HTERT RPE-1 (cell line): ENCODE measurements around the gene USP37.

ENCODE experiments used
- in situ Hi-C: fragments of 300-500 bp; cut with MboI; formaldehyde crosslinking; loops from 4 replicates; pipeline ENCODE4 v1.14.3; 2020; ENCODE audit warnings: low sequenced_read_pairs

The USP37 gene

DNA sequence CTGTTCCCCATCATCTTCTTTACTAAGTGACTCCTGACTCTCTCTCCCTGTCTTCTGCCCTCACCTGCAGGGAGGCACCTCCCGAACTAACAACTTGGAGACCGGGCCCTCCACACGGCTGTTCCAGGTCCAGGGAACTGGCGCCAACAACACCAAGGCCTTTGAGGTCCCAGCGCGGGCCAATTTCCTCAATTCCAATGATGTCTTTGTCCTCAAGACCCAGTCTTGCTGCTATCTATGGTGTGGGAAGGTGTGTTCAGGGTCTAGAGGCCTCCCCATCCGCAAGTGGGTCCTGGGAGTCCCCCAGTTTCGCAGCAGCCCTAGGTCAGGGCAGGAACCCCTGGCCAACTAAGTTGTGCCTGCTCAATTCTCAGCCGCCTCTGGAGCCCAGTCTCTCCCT lies 133.7 kb downstream of the USP37 start:
- in situ Hi-C loops, result no loop called here

DNA sequence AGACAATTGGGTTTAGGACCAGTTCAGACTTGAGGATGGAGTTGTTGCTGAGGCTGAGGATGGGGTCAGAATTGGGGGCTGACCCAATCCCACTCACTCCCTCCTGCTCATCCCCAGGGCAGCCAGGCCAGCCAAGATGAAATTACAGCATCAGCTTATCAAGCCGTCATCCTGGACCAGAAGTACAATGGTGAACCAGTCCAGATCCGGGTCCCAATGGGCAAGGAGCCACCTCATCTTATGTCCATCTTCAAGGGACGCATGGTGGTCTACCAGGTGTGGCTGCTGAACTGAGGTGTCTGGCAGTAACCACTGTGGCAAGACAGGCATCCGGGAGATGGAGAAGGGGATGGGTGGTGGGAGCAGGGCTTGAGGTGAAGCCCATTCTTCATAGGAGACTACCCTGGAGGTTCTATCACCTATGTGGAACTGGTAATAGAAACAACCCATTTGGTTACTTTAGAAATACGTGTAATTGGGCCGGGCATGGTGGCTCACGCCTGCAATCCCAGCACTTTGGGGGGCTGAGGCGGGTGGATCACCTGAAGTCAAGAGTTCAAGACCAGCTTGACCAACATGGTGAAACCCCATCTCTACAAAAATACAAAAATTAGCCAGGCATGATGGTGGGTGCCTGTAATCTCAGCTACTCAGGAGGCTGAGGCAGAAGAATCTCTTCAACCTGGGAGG lies 135.3 kb downstream of the USP37 start:
- in situ Hi-C loops, result no loop called here

DNA sequence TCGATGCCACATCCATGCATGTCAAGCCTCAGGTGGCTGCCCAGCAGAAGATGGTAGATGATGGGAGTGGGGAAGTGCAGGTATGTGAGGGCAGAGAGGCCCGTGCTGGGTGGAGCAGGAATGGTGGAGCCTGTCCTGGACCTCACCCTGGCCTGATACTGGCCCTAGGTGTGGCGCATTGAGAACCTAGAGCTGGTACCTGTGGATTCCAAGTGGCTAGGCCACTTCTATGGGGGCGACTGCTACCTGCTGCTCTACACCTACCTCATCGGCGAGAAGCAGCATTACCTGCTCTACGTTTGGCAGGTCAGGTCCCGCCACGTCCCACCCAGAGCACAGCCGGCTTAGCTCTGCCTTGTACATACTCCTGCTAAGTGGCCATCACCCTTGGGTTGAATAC lies 136.3 kb downstream of the USP37 start:
- in situ Hi-C loops, result no loop called here

DNA sequence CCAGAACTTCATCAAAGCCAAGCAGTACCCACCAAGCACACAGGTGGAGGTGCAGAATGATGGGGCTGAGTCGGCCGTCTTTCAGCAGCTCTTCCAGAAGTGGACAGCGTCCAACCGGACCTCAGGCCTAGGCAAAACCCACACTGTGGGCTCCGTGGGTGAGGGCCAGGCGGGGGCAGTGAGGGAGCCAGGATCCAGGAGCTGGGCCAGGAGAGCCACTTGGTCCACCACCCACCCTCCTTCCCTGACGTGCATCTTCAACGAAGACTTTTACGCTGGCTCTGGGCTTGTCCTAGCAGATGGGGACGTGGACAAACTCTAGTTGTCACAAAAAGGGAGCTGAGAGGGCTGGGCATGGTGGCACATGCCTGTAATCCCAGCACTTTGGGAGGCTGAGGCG lies 137.4 kb downstream of the USP37 start:
- in situ Hi-C loops, result no loop called here

DNA sequence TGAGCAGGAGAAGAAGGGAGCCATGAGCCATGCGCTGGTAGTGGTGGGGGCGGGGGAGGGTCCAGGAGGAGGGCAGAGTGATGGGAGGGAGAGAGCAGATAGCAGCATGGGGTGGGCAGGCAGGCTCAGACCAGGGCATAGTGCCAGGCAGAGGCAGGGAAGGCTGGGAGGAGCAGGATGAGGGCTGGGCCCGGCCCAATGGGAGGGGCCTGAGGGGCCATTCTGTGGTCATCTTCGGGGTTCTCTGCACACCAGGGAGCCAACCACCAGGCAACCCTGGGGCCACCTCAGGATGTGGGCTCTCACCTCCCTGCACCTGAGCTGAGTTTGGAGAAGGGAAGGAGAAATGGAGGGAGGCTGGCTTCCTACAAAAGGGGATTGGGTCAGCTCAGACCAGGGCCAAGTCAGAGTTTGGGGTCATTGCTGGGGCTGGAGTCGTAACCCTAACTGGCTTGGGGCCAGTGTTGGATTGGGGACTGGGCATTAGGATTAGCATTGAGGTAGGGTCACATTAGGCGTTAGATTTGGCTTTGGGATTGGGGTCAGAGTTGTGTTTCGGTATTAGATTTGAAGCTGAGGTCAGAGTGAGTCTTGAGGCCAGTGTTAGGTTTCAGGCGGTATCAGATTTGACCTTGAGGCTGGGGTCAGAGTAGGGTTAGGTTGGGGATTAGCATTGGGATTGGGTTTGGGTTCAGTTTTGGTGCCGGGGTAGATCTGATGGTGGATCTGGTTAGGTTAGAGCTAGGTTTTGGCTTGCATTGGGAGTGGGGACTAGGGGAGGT lies 138.0 kb downstream of the USP37 start:
- in situ Hi-C loops, result no loop called here

DNA sequence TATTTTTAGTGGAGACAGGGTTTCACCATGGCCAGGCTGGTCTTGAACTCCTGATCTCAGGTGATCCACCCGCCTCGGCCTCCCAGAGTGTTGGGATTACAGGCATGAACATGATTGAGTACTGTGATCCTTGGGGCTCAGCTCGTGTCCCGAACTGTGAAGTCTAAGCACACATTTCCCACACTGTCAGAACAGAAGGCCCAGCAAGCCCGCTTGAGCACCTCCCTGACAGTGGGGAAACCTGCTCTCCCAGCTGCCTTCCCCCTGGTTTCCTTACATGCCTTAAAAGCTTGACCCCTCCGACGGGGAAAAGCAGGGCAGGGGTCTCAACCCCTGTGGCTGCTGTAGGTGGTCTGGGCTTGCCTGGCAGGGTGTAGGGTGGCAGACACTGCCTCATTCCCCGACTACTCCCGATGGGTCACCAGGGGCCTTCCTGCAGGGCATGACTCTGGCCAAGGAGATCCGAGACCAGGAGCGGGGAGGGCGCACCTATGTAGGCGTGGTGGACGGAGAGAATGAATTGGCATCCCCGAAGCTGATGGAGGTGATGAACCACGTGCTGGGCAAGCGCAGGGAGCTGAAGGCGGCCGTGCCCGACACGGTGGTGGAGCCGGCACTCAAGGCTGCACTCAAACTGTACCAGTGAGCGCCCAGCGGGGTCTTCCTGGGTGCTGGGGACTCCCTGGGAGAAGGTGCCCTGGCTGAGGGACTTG lies 139.1 kb downstream of the USP37 start:
- in situ Hi-C loops, result no loop called here

DNA sequence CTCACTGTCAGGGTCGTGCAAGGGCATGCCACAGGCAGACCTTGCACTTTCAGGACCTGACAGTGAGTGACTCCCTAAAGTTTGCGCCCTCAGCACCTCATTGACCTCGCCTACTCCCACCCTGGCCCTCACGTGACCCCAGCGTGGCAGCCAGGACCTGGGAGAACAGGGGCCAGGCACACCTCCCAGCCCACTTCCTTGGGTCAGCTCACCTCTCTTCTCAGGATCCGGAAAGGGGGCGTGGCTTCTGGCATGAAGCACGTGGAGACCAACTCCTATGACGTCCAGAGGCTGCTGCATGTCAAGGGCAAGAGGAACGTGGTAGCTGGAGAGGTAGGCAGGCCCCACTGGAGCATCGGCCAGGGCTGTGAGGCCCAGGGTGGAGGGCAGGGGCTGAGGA lies 140.4 kb downstream of the USP37 start:
- in situ Hi-C loops, result no loop called here

DNA sequence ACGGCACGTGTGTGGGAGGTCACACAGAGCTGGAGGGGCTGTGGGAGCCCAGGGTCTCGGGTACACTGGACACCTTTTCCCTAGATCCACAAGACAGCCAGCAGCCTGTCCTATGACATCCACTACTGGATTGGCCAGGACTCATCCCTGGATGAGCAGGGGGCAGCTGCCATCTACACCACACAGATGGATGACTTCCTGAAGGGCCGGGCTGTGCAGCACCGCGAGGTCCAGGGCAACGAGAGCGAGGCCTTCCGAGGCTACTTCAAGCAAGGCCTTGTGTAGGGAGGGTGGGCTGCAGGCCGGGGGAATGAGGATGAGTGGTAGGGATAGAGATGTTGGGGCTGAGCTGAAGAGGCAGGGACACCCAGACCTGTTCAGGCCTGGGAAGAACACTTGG lies 142.6 kb downstream of the USP37 start:
- in situ Hi-C loops, result no loop called here

DNA sequence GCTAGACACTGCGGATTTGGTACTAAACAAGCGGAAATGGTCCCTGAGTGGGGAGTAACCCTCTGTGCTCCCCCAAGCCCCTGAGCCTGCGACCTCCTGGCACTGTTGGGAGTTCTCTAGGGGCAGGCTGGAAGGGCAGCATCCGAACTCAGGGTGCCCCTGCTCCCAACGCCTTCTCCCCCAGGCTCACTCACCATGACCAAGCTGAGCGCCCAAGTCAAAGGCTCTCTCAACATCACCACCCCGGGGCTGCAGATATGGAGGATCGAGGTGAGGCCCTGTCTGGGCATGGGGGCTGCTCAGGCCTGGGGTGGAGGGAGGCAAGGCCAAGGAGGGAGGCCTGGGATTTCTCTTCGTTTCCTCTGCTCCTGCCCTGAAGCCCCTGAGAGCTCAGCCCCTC lies 144.6 kb downstream of the USP37 start:
- in situ Hi-C loops, result no loop called here

DNA sequence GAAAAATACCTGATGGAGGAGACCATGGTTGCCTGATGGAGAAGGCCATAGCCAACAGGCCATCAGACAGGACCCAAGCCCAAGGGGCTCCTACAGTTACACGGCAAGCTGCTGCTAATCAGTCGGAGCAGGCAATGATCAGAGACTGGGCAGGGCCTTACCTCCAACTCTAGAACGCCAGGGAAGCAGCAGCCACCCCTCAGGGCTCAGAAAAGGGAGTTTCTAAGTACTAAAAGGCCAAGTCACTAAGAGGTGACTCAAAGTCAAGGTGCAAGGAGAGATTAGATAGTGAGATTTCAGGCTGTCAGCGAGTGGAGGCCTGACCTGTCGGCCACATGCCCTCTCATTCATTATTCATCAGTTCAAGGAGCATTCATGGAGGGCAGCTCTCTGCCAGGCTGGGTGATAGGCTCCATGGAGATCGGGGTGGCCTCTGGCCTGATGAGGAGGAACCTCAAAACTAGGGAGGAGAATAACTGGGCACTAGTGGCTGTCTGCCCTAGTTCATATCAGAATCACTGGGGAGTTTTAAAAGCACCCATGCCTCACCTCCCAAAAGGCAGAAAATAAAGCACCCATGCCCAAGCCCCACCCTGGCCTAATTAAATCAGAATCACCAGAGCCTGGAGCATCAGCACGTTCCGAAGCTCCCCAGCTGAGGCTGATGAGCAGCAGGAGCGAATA lies 145.6 kb downstream of the USP37 start:
- in situ Hi-C loops, result no loop called here

DNA sequence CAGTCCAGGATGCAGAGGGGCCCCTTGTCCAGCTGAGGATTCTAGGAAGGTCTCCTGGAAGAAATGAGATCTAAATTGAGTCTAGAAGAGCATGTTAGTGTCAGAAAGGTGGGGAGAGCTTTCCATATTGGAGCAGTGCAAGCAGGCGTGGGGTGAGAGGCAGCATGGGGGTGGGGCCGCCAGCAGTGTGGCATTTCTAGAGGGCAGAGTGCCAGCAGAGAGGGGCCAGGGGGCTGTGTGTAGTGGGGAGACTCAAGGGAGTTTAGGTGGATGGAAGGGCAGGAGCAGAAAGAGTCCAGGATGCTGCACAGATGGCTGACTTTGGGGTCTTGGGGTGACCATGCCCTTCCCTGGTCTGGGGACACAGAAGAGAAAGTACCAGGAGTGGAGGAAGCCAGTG lies 147.1 kb downstream of the USP37 start:
- in situ Hi-C loops, result no loop called here

DNA sequence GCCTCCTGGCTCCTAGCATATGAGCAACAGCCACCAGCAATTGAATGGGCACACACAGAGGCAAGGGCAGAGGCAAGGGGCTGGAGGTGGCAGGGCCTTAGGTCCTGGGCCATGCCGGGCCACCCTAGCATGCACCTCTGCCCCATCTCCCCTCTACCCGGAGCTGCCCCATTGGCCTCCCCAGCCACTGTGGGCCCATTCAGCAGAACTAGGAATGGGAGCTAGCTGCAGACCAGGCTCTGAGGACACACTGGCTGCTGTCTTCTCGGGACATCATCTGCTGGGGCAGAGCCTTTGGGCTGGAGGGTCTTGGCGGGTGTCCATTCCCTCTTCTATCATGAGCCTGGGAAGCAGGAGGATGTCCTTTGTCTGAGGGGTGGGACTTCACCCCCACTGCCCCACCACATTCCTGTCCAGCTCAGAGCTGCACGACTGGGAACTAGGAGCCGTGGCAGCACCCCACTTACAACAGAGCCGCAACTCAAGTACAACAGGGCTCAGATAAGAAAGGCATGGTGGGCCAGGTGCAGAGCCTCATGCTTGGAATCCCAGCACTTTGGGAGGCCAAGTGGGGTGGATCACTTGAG lies 148.4 kb downstream of the USP37 start:
- in situ Hi-C loops, result no loop called here

DNA sequence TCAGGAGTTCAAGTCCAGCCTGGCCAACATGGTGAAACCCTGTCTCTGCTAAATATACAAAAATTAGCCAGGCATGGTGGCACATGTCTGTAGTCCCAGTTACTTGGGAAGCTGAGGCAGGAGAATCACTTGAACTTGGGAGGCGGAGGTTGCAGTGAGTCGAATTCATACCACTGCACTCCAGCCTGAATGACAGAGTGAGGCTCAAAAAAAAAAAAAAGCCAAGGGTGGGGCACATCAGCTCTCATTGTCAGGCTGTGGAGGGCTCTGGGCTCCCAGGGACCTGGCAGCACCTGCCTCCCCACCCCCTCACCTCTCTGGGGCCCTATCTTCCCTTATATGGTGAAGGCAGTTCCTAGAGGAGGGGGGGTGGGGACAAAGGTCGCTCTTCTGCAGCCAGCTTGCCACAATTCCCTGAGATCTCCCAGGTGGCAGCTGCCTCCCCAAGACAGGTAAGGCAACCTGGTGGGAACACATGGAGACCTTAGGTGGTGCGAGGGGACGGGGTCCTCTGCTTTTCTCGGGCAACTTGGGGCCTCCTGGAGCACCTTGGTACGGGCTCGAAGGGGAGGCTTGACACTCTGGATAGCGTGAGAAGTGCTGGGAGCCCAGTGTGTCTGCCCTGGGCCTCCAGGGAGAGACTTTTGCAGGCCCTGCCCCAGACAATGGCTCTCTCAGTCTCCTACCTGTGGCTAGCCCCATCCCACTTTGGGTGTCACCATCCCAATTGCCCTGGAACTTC lies 149.3 kb downstream of the USP37 start, which contains the start of gene VIL1:
VIL1 (plus strand) TSS at position 407 of the 742 bp plus-strand sequence. CDS start 4,656 bp downstream, outside the sequence.
- in situ Hi-C loops, result no loop called here

DNA sequence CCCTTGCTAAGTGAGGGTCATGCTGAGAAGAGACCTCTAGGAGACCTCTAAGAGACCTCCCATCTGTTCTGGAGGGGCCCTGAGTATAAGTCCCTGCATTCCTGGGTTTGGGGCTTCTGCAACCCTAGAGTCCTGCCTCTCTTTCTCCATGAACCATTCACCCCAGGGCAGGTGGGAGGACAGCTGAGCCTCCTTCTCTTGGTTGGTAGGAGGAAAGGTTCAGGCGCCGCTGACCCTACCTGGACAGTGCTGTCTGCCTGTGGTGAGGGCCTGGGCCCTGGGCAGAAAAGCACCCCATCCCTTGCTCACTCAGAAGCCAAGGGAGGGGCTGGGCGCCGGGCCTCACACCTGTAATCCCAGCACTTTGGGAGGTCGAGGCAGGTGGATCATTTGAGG lies 149.8 kb downstream of the USP37 start:
- in situ Hi-C loops, result no loop called here

DNA sequence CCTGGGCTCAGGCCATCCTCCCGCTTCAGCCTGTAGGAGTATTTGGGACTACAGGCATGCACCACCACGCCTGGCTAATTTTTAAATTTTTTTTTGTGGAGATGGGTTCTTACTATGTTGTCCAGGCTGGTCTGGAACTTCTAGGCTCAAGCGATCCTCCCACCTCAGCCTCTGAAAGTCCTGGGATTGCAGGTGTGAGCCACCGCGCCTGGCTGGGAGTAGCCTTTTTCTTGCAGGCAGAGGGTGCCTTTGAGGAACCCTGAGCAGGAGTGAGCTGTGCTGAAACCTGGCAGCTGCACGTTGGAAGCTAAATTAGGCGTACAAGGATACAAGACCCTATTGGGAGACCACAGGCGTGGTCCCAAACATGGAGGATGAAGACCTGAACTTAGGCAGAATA lies 160.4 kb downstream of the USP37 start:
- in situ Hi-C loops, result no loop called here

DNA sequence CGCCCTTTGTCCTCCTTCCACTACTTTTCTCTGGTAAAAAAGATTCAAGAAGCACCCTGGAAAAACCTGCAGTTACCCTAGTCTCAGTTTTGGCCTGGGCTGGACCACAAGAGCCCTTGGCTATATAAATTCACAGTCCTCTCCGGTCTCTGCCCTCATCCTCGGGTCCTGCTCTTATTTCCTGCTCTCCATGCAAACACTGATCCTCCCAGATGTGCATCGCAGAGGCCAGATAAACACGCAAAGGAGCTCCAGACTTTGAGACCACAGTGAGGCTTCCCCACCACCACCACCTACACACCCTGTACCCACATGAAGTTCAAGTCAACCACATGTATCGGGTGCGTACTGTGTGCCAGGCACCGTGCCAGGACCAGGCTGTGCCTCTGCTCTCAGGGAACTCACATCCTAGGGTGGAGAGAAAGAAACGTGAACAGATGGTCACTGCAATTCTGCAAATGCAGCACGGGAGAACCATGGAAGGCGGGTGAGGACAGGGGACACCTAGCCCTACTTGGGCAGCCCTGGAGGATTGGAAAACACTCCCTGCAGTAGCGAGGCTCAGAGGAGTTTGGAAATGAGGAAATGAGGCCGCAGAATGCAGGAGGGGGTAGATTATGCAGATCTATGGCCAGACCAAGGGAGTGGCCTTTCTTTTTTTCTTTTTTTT lies 161.1 kb downstream of the USP37 start:
- in situ Hi-C loops, result no loop called here

DNA sequence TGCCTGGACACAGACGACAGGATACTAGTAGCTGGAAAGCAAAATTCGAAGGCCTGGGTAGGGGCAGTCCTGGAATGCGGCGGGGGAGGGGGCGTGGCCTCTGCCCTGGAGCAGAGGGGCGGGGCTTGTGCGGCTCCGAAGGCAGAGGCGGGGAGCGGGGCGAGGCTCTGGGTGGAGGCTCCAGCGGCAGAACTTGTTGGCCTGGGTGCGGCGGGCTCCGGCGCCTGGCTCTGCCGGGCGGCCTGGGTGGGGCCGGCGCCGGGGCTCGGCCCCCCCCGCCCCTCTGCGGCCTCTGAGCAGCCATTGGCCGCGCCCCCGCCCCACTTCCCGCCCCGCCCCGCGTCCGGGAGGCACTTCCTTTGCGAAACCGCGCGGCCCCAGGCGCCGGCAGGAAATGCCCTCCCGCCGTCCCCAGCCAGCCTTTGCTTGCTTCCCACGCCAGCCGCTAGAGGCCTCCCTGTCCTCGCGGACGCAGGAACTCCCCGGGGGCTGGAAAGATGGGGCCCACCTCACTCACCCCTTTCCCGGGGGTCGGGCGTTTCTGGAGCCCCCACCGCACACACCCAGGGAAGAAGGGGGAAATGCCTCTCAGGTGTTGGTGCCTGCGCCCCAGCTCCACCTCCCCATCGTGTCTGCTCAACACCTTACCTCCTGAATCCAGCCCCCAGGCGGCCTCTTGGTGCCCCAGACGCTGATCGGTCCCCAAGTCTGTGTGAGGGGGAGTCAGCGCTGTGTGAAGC lies 161.8 kb downstream of the USP37 start:
- in situ Hi-C loops, result no loop called here

DNA sequence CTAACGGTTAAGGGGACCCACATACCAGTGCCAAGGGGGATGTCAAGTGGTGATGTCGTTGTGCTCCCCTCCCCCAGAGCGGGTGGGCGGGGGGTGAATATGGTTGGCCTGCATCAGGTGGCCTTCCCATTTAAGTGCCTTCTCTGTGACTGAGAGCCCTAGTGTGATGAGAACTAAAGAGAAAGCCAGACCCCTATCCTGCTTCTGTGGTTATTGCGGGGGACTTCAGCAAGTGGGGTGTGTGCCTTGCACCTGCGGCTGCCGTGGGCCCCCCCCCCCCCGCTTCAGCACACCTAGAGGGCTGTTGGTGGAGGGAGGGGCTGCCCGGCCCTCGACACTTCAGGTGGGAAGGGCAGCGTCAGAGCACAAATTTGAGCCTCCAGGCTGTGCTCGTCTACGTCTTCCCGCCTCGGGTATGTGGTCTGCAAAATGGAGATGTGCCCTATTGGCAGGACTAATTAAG lies 162.4 kb downstream of the USP37 start:
- in situ Hi-C loops, result no loop called here
